IMR-90 (cell line): Measurements from ENCODE around the gene SASH1. TPM values are rescaled to one million over a fixed set of nuclear protein-coding genes. Genes with fewer than 3 reads are reported as not detected.

Experiments used
- ATAC-seq: fragments of 200-7000 bp; cut with Tn5 transposase; 2 replicates; pipeline ENCODE4 v1.9.1; 2020; ENCODE audit warnings: low read depth, mild to moderate bottlenecking, moderate library complexity
- BruUV-seq: library from RNA; stranded (reverse); fragments of 400-500 nt; replicated peaks from 2 replicates; lab custom pipeline; 2021; lab: Mats Ljungman, UMichigan
- CTCF ChIA-PET: fragments of 300-600 bp; formaldehyde crosslinking; extraction: SDS; loops from one replicate; lab custom pipeline; 2021; ENCODE audit warnings: antibody characterized with exemption; lab: Yijun Ruan, JAX
- POLR2A ChIA-PET: fragments of 300-600 bp; sonication (Branson Sonifier 250); formaldehyde crosslinking; loops from one replicate; lab custom pipeline; 2022; ENCODE audit warnings: antibody characterized with exemption; ENCODE audit not compliant: unreplicated experiment; lab: Charles Lee
- DNase-seq: peaks from one replicate; pipeline ENCODE4 v3.0.0; 2013
- H2AFZ ChIP-seq: replicated peaks from 2 replicates; pipeline ENCODE3; 2013; ENCODE audit warnings: low read length, mild to moderate bottlenecking; ENCODE audit not compliant: poor library complexity
- H2AK5ac ChIP-seq: 2 replicates; pipeline ENCODE4 v1.6.1; 2013; ENCODE audit warnings: low read depth, low read length, inconsistent platforms
- H2AK9ac ChIP-seq: replicated peaks from 2 replicates; pipeline ENCODE3; 2013; ENCODE audit warnings: mild to moderate bottlenecking, low read depth, low read length, moderate library complexity; ENCODE audit not compliant: poor library complexity
- H2BK120ac ChIP-seq: 2 replicates; pipeline ENCODE4 v1.6.1; 2013; ENCODE audit warnings: low read depth, low read length, inconsistent platforms
- H2BK15ac ChIP-seq: 3 replicates; pipeline ENCODE4 v1.6.1; 2013; ENCODE audit warnings: low read depth, low read length, inconsistent platforms
- H2BK20ac ChIP-seq: 2 replicates; pipeline ENCODE4 v1.6.1; 2013; ENCODE audit warnings: low read depth, mild to moderate bottlenecking, inconsistent platforms, low read length, moderate library complexity
- H2BK5ac ChIP-seq: 2 replicates; pipeline ENCODE4 v1.6.1; 2013; ENCODE audit warnings: mild to moderate bottlenecking, low read depth, low read length, inconsistent platforms; ENCODE audit not compliant: poor library complexity, severe bottlenecking
- H3K14ac ChIP-seq: replicated peaks from 2 replicates; pipeline ENCODE4 v1.6.1; 2013; ENCODE audit warnings: low read depth, low read length, inconsistent platforms
- H3K18ac ChIP-seq: 2 replicates; pipeline ENCODE4 v1.6.1; 2013; ENCODE audit warnings: low read depth, low read length, control low read depth
- H3K23ac ChIP-seq: 2 replicates; pipeline ENCODE4 v1.6.1; 2013; ENCODE audit warnings: low read depth, low read length, inconsistent platforms
- H3K27ac ChIP-seq: 2 replicates; pipeline ENCODE4 v1.5.1; 2013; ENCODE audit warnings: mild to moderate bottlenecking, control low read depth, low read length; ENCODE audit not compliant: insufficient read depth
- H3K27me3 ChIP-seq: 2 replicates; pipeline ENCODE4 v1.6.1; 2013; ENCODE audit warnings: low read length; ENCODE audit not compliant: control insufficient read depth, insufficient read depth
- H3K36me3 ChIP-seq: 2 replicates; pipeline ENCODE4 v1.6.1; 2013; ENCODE audit warnings: low read length, mixed read lengths; ENCODE audit not compliant: control insufficient read depth, insufficient read depth
- H3K4ac ChIP-seq: 2 replicates; pipeline ENCODE4 v1.6.1; 2013; ENCODE audit warnings: low read depth, low read length, inconsistent platforms
- H3K4me1 ChIP-seq: 2 replicates; pipeline ENCODE4 v1.6.1; 2013; ENCODE audit warnings: low read length, mixed read lengths; ENCODE audit not compliant: control insufficient read depth, insufficient read depth
- H3K4me2 ChIP-seq: 2 replicates; pipeline ENCODE4 v1.6.1; 2013; ENCODE audit warnings: low read depth, mild to moderate bottlenecking, control low read depth, low read length, moderate library complexity
- H3K4me3 ChIP-seq: 2 replicates; pipeline ENCODE4 v1.5.1; 2013; ENCODE audit warnings: low read depth, mild to moderate bottlenecking, control low read depth, low read length, moderate library complexity; ENCODE audit not compliant: insufficient read depth
- H3K56ac ChIP-seq: 2 replicates; pipeline ENCODE4 v1.6.1; 2013; ENCODE audit warnings: low read length, inconsistent platforms; ENCODE audit not compliant: insufficient read depth; ENCODE audit errors: extremely low read depth
- H3K79me1 ChIP-seq, 2 experiments: 2 replicates each; pipeline ENCODE4 v1.6.1; 2013; ENCODE audit warnings: low read length in 2 of 2, inconsistent platforms in 1 of 2, low read depth in 1 of 2
- H3K9ac ChIP-seq: 2 replicates; pipeline ENCODE4 v1.6.1; 2013; ENCODE audit warnings: low read depth, low read length, control low read depth
- H3K9me1 ChIP-seq: 2 replicates; pipeline ENCODE4 v1.6.1; 2013; ENCODE audit warnings: low read length, inconsistent platforms; ENCODE audit not compliant: insufficient read depth
- H3K9me3 ChIP-seq: 2 replicates; pipeline ENCODE4 v1.6.1; 2013; ENCODE audit warnings: low read length; ENCODE audit not compliant: control insufficient read depth, insufficient read depth
- H4K20me1 ChIP-seq: 2 replicates; pipeline ENCODE4 v1.6.1; 2013; ENCODE audit warnings: low read length, inconsistent platforms; ENCODE audit not compliant: insufficient read depth
- H4K5ac ChIP-seq: 2 replicates; pipeline ENCODE4 v1.6.1; 2013; ENCODE audit warnings: mild to moderate bottlenecking, low read depth, low read length, control low read depth
- H4K8ac ChIP-seq, 2 experiments: 2 replicates each; pipeline ENCODE4 v1.6.1; 2013; ENCODE audit warnings: low read depth in 2 of 2, low read length in 2 of 2, control low read depth in 1 of 2, inconsistent platforms in 1 of 2
- H4K91ac ChIP-seq: 2 replicates; pipeline ENCODE4 v1.6.1; 2013; ENCODE audit warnings: low read depth, low read length, inconsistent platforms; ENCODE audit not compliant: insufficient read depth
- BHLHE40 ChIP-seq: fragments of 150-350 bp; IDR thresholded peaks from 2 replicates; pipeline ENCODE4 v1.6.1; 2016; ENCODE audit warnings: mild to moderate bottlenecking, low read depth, low read length
- CEBPB ChIP-seq: IDR thresholded peaks from 2 replicates; pipeline ENCODE4 v1.6.1; 2012; ENCODE audit warnings: low read depth, low read length, improper control_type of control experiment
- CHD1 ChIP-seq: IDR thresholded peaks from 2 replicates; pipeline ENCODE4 v1.6.1; 2012; ENCODE audit warnings: low read depth, low read length, improper control_type of control experiment
- FOS ChIP-seq: fragments of 150-350 bp; IDR thresholded peaks from 2 replicates; pipeline ENCODE4 v1.6.1; 2016; ENCODE audit warnings: low read depth, low read length
- MAFK ChIP-seq: IDR thresholded peaks from 2 replicates; pipeline ENCODE4 v1.6.1; 2012; ENCODE audit warnings: low read depth, low read length, improper control_type of control experiment
- MAZ ChIP-seq: IDR thresholded peaks from 2 replicates; pipeline ENCODE4 v1.6.1; 2012; ENCODE audit warnings: low read depth, mild to moderate bottlenecking, low read length, improper control_type of control experiment, moderate library complexity, borderline replicate concordance
- MXI1 ChIP-seq: IDR thresholded peaks from 2 replicates; pipeline ENCODE4 v1.6.1; 2012; ENCODE audit warnings: low read depth, mild to moderate bottlenecking, low read length, moderate library complexity, borderline replicate concordance
- NFE2L2 ChIP-seq: fragments of 150-350 bp; IDR thresholded peaks from 2 replicates; pipeline ENCODE4 v1.6.1; 2016; ENCODE audit warnings: low read depth, mild to moderate bottlenecking, low read length
- RAD21 ChIP-seq: IDR thresholded peaks from 2 replicates; pipeline ENCODE4 v1.6.1; 2012; ENCODE audit warnings: low read length, improper control_type of control experiment
- RCOR1 ChIP-seq: IDR thresholded peaks from 2 replicates; pipeline ENCODE4 v1.6.1; 2012; ENCODE audit warnings: mild to moderate bottlenecking, low read length, improper control_type of control experiment; ENCODE audit not compliant: insufficient replicate concordance
- RFX5 ChIP-seq: IDR thresholded peaks from 2 replicates; pipeline ENCODE4 v1.8.0; 2012; ENCODE audit warnings: low read depth, mild to moderate bottlenecking, low read length, moderate library complexity
- SMC3 ChIP-seq: fragments of 150-350 bp; IDR thresholded peaks from 2 replicates; pipeline ENCODE4 v1.6.1; 2016; ENCODE audit warnings: low read depth, mild to moderate bottlenecking, antibody characterized with exemption, low read length, moderate library complexity
- WGBS, 2 experiments: methylation state at CpG; one replicate each; pipeline versions ENCODE4 v1.1.5 to v1.1.7; 2013; ENCODE audit warnings: missing lambda C conversion rate in 2 of 2; ENCODE audit not compliant: insufficient read length in 1 of 2; ENCODE audit errors: extremely low coverage in 2 of 2; 5-methylcytosine and 5-hydroxymethylcytosine counted together
- dilution Hi-C: fragments of 300-500 bp; cut with HindIII; formaldehyde crosslinking; loops from one replicate; pipeline ENCODE4 v1.14.3; 2018; ENCODE audit warnings: low sequenced_read_pairs; ENCODE audit not compliant: unreplicated experiment
- in situ Hi-C: fragments of 300-500 bp; cut with MboI; formaldehyde crosslinking; loops from 3 replicates; pipeline ENCODE4 v1.14.3; 2019; ENCODE audit warnings: low sequenced_read_pairs, inconsistent platforms, mixed read lengths
- intact Hi-C: fragments of 100-400 bp; cut with micrococcal nuclease; formaldehyde crosslinking; loops from 2 replicates; pipeline ENCODE4 v1.10.0; 2022
- polyA plus RNA-seq, 3 experiments: library from polyadenylated mRNA; depleted of rRNA; stranded (reverse); fragments of >200 nt; gene quantifications; 2 replicates each; pipeline ENCODE4 v1.2.3, GENCODE V29; 2012; ENCODE audit warnings: low replicate concordance in 1 of 3
- total RNA-seq: library from RNA; depleted of rRNA; stranded (reverse); fragments of >200 nt; gene quantifications from 2 replicates; pipeline ENCODE4 v1.2.3, GENCODE V29; 2012
- TF ChIP-seq, protein P1 (sequence below): fragments of 150-350 bp; IDR thresholded peaks from 2 replicates; pipeline ENCODE4 v1.6.1; 2016; ENCODE audit warnings: low read depth, mild to moderate bottlenecking, low read length, moderate library complexity, borderline replicate concordance
- TF ChIP-seq, protein P2 (sequence below): fragments of 150-350 bp; IDR thresholded peaks from 2 replicates; pipeline ENCODE4 v1.6.1; 2017; ENCODE audit warnings: mild to moderate bottlenecking, antibody characterized with exemption, low read length, low read depth
- TF ChIP-seq, protein P3 (sequence below): conservative IDR thresholded peaks from 2 replicates; pipeline ENCODE4 v1.5.1; 2012; ENCODE audit warnings: mild to moderate bottlenecking, low read depth, low read length, improper control_type of control experiment

Gene SASH1
- total and polyA plus RNA-seq, 2 of the 4 experiments (the other 2 are of a cell fraction), result 11.6 to 16.5 TPM

DNA sequence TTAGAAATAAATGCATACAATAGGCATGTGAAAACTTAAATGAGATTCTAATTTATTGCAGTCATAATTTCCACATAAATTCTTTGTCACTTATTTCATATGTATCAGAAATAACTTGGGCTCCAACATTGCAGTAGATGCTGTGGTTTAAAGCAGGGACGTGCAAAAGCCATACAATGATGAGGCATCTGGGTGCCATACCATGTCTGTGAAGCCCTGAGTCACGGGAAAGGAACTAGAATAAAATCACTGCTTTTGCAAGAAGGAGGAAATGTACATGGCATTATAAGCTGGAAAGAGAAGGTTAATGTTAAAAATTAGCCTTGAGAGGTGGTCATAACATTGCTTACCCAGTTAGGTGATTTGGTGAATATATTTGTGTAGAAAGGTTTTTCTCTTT is 180.4 kb downstream of the SASH1 start:
- H2AK5ac ChIP-seq, result 0 out of 2 replicates have a peak overlapping the region, but pooled peaks have one; percentile 5
- peak overlapping the region; percentile 94 for H2BK5ac ChIP-seq
- ChIA-PET CTCF (no interaction called here), POLR2A (no interaction called here)
- BruUV-seq, result no TSS peak
- H2BK20ac ChIP-seq, result peak overlapping the region; percentile 2; the same call in 1 of the 2 replicates
- H3K36me3 ChIP-seq, result peaks cover 18% of the 10 kb centered on the region
- H3K79me1 ChIP-seq, result peaks cover 10 to 51% of the 10 kb centered on the region in 2 experiments
- H2AK9ac ChIP-seq, result no peak overlapping the region
- H3K9ac ChIP-seq, result 0 out of 2 replicates have a peak overlapping the region, but pooled peaks have one; percentile 27
- H3K27me3 ChIP-seq, result no peaks in the 10 kb centered on the region
- H3K9me3 ChIP-seq, result no peaks in the 10 kb centered on the region
- H3K56ac ChIP-seq, result no peak overlapping the region
- H2BK120ac ChIP-seq, result peak overlapping the region; percentile 16
- H4K91ac ChIP-seq, result no peak overlapping the region; the same call in 1 of the 2 replicates
- no peak overlapping the region for H2BK15ac ChIP-seq
- DNase-seq, result peak; percentile 93
- in situ Hi-C loops, result no loop called here
- H4K8ac ChIP-seq, result peak overlapping the region; percentile 64 to 75; a peak in 2 of 4 replicates
- H3K27ac ChIP-seq, result peak overlapping the region; percentile 99; the same call in 1 of the 2 replicates
- intact Hi-C loops, result loop anchor here (5.0 kb wide), 1 partner anchor 251 kb away; no protein-coding TSS in a partner anchor
- no peak overlapping the region; the same call in 1 of the 2 replicates for H4K5ac ChIP-seq
- H3K4ac ChIP-seq, result peak overlapping the region; percentile 47; the same call in 1 of the 2 replicates
- H3K4me1 ChIP-seq, result peaks cover 26% of the 10 kb centered on the region
- H3K4me3 ChIP-seq, result no peak overlapping the region
- H2AFZ ChIP-seq, result no peak overlapping the region
- dilution Hi-C loops, result no loop called here
- ATAC-seq, result peak; percentile 13
- 0% methylated on average over 2 of the region's 2 CpGs; no CpG with 5 or more reads in 1 of the 2 experiments for WGBS, 2 experiments
- H3K18ac ChIP-seq, result peak overlapping the region; percentile 99; the same call in 1 of the 2 replicates
- H3K14ac ChIP-seq, result no peak overlapping the region
- H3K4me2 ChIP-seq, result peak overlapping the region; percentile 5; the same call in 1 of the 2 replicates
- H4K20me1 ChIP-seq, result no peaks in the 10 kb centered on the region
- peaks cover 11% of the 10 kb centered on the region; the same call in 1 of the 2 replicates for H3K9me1 ChIP-seq
- H3K23ac ChIP-seq, result no peak overlapping the region
- peak; percentile 63 for TF ChIP-seq NFE2L2
- TF ChIP-seq MAFK, result peak; percentile 43; the same call in 1 of the 2 replicates
- TF ChIP-seq CHD1, result no peak
- peak; percentile 82 for TF ChIP-seq CEBPB
- TF ChIP-seq, protein P1, sequence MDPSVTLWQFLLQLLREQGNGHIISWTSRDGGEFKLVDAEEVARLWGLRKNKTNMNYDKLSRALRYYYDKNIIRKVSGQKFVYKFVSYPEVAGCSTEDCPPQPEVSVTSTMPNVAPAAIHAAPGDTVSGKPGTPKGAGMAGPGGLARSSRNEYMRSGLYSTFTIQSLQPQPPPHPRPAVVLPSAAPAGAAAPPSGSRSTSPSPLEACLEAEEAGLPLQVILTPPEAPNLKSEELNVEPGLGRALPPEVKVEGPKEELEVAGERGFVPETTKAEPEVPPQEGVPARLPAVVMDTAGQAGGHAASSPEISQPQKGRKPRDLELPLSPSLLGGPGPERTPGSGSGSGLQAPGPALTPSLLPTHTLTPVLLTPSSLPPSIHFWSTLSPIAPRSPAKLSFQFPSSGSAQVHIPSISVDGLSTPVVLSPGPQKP, result no peak
- no peak for TF ChIP-seq MXI1
- peak; percentile 36; the same call in 1 of the 2 replicates for TF ChIP-seq BHLHE40
- peak; percentile 62; the same call in 1 of the 2 replicates for TF ChIP-seq FOS
- no peak for TF ChIP-seq RAD21
- TF ChIP-seq MAZ, result no peak
- no peak for TF ChIP-seq SMC3
- TF ChIP-seq, protein P2, sequence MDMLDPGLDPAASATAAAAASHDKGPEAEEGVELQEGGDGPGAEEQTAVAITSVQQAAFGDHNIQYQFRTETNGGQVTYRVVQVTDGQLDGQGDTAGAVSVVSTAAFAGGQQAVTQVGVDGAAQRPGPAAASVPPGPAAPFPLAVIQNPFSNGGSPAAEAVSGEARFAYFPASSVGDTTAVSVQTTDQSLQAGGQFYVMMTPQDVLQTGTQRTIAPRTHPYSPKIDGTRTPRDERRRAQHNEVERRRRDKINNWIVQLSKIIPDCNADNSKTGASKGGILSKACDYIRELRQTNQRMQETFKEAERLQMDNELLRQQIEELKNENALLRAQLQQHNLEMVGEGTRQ, result no peak
- TF ChIP-seq, protein P3, sequence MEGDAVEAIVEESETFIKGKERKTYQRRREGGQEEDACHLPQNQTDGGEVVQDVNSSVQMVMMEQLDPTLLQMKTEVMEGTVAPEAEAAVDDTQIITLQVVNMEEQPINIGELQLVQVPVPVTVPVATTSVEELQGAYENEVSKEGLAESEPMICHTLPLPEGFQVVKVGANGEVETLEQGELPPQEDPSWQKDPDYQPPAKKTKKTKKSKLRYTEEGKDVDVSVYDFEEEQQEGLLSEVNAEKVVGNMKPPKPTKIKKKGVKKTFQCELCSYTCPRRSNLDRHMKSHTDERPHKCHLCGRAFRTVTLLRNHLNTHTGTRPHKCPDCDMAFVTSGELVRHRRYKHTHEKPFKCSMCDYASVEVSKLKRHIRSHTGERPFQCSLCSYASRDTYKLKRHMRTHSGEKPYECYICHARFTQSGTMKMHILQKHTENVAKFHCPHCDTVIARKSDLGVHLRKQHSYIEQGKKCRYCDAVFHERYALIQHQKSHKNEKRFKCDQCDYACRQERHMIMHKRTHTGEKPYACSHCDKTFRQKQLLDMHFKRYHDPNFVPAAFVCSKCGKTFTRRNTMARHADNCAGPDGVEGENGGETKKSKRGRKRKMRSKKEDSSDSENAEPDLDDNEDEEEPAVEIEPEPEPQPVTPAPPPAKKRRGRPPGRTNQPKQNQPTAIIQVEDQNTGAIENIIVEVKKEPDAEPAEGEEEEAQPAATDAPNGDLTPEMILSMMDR, result no peak
- TF ChIP-seq RFX5, result no peak
- no peak for TF ChIP-seq RCOR1
